HUES6 (cell line): ENCODE data around the gene GLYATL1B.
"Not testable (repeated sequence)": the region's sequence is repeated elsewhere in the genome, so short reads cannot be mapped to it uniquely, and the experiment has no call there.

ENCODE experiments used
- H3K27ac ChIP-seq: 2 replicates; pipeline ENCODE4 v1.7.0; 2013; ENCODE audit warnings: low read depth, mild to moderate bottlenecking, low read length, inconsistent platforms
- H3K27me3 ChIP-seq: 2 replicates; pipeline ENCODE4 v1.6.1; 2013; ENCODE audit warnings: low read length; ENCODE audit not compliant: control insufficient read depth, insufficient read depth
- H3K36me3 ChIP-seq: 2 replicates; pipeline ENCODE4 v1.6.1; 2013; ENCODE audit warnings: low read length; ENCODE audit not compliant: control insufficient read depth, insufficient read depth
- H3K4me1 ChIP-seq: 2 replicates; pipeline ENCODE4 v1.6.1; 2013; ENCODE audit warnings: low read length; ENCODE audit not compliant: control insufficient read depth, insufficient read depth
- H3K4me3 ChIP-seq: 2 replicates; pipeline ENCODE4 v1.5.1; 2013; ENCODE audit warnings: low read depth, low read length
- H3K9ac ChIP-seq: one replicate; pipeline ENCODE4 v1.6.1; 2013; ENCODE audit warnings: mild to moderate bottlenecking, low read length
- H3K9me3 ChIP-seq: 2 replicates; pipeline ENCODE4 v1.6.1; 2013; ENCODE audit warnings: low read depth, low read length; ENCODE audit not compliant: control insufficient read depth, insufficient read depth

The GLYATL1B gene

GRCh38 chr11:59063996-59064727 is 21.9 kb upstream of the GLYATL1B start:
- not testable (repeated sequence) for H3K9ac ChIP-seq, H3K4me3 ChIP-seq, H3K27ac ChIP-seq, H3K9me3 ChIP-seq, H3K36me3 ChIP-seq, H3K27me3 ChIP-seq, H3K4me1 ChIP-seq

- Histone ChIP-seq H3K27me3 (no peaks in the 10 kb centered on the region; the same call in 1 of the 2 replicates), H3K4me1 (no peaks in the 10 kb centered on the region), H3K27ac (no peak overlapping the region), H3K36me3 (no peaks in the 10 kb centered on the region), H3K9ac (no peak overlapping the region), H3K4me3 (no peak overlapping the region), H3K9me3 (no peaks in the 10 kb centered on the region)
These were observed 17.0 kb upstream of the GLYATL1B start for GRCh38 chr11:59069087-59069486.

- Histone ChIP-seq H3K4me3 (no peak overlapping the region), H3K4me1 (no peaks in the 10 kb centered on the region), H3K9ac (no peak overlapping the region), H3K27me3 (no peaks in the 10 kb centered on the region), H3K36me3 (no peaks in the 10 kb centered on the region), H3K9me3 (no peaks in the 10 kb centered on the region), H3K27ac (no peak overlapping the region)
These were observed 9.1 kb upstream of the GLYATL1B start for GRCh38 chr11:59076876-59077571.

GRCh38 chr11:59078435-59078834 is 7.7 kb upstream of the GLYATL1B start:
- Histone ChIP-seq H3K9me3 (no peaks in the 10 kb centered on the region), H3K4me3 (no peak overlapping the region), H3K9ac (no peak overlapping the region)

GRCh38 chr11:59079086-59079485 is 7.0 kb upstream of the GLYATL1B start:
- Histone ChIP-seq H3K27ac (no peak overlapping the region), H3K9ac (no peak overlapping the region), H3K9me3 (no peaks in the 10 kb centered on the region), H3K27me3 (no peaks in the 10 kb centered on the region), H3K36me3 (no peaks in the 10 kb centered on the region), H3K4me3 (no peak overlapping the region), H3K4me1 (no peaks in the 10 kb centered on the region)

More at GRCh38 chr11:59078435-59078834, 7.7 kb upstream of the GLYATL1B start:
- H3K27ac ChIP-seq: no peak overlapping the region
- H3K4me1 ChIP-seq: no peaks in the 10 kb centered on the region
- H3K27me3 ChIP-seq: no peaks in the 10 kb centered on the region
- no peaks in the 10 kb centered on the region for H3K36me3 ChIP-seq

GRCh38 chr11:59080421-59080820 is 5.7 kb upstream of the GLYATL1B start:
- H3K9me3 ChIP-seq, H3K36me3 ChIP-seq, H3K4me3 ChIP-seq, H3K27me3 ChIP-seq, H3K27ac ChIP-seq, H3K4me1 ChIP-seq, H3K9ac ChIP-seq: not testable (repeated sequence)

GRCh38 chr11:59081430-59082020 is 4.6 kb upstream of the GLYATL1B start:
- H3K4me1 ChIP-seq, H3K9ac ChIP-seq, H3K27me3 ChIP-seq, H3K27ac ChIP-seq, H3K36me3 ChIP-seq, H3K4me3 ChIP-seq, H3K9me3 ChIP-seq: not testable (repeated sequence)

- no peaks in the 10 kb centered on the region for H3K27me3 ChIP-seq
- H3K4me1 ChIP-seq: peaks cover 5% of the 10 kb centered on the region; the same call in 1 of the 2 replicates
These were observed 2.1 kb downstream of the GLYATL1B start for GRCh38 chr11:59088162-59088561.

GRCh38 chr11:59093576-59093975 is 7.5 kb downstream of the GLYATL1B start:
- not testable (repeated sequence) for H3K9me3 ChIP-seq, H3K27ac ChIP-seq, H3K9ac ChIP-seq, H3K27me3 ChIP-seq, H3K4me3 ChIP-seq, H3K36me3 ChIP-seq
- peaks cover 27% of the 10 kb centered on the region for H3K4me1 ChIP-seq

More at GRCh38 chr11:59088162-59088561, 2.1 kb downstream of the GLYATL1B start:
- H3K27ac ChIP-seq: no peak overlapping the region
- H3K9ac ChIP-seq: no peak overlapping the region
- no peaks in the 10 kb centered on the region for H3K36me3 ChIP-seq
- H3K4me3 ChIP-seq: no peak overlapping the region
- H3K9me3 ChIP-seq: no peaks in the 10 kb centered on the region

- Histone ChIP-seq H3K4me3 (peak overlapping the region; percentile 27; the same call in 1 of the 2 replicates), H3K27ac (peak overlapping the region; percentile 60; the same call in 1 of the 2 replicates), H3K4me1 (peaks cover 27% of the 10 kb centered on the region)
- H3K9ac ChIP-seq, H3K9me3 ChIP-seq, H3K36me3 ChIP-seq, H3K27me3 ChIP-seq: not testable (repeated sequence)
These were observed 9.1 kb downstream of the GLYATL1B start for GRCh38 chr11:59095225-59095624.

GRCh38 chr11:59095972-59096575 is 10.0 kb downstream of the GLYATL1B start:
- H3K27ac ChIP-seq, H3K9ac ChIP-seq, H3K4me3 ChIP-seq, H3K36me3 ChIP-seq, H3K27me3 ChIP-seq, H3K9me3 ChIP-seq: not testable (repeated sequence)
- peaks cover 27% of the 10 kb centered on the region for H3K4me1 ChIP-seq
